ENCODE results near the gene RERE. TPM values are rescaled to one million over a fixed set of nuclear protein-coding genes. Genes with fewer than 3 reads are reported as not detected.

RERE gene
- total and polyA plus RNA-seq, 2 experiments from 2014 or later, result 148 to 170 TPM

DNA sequence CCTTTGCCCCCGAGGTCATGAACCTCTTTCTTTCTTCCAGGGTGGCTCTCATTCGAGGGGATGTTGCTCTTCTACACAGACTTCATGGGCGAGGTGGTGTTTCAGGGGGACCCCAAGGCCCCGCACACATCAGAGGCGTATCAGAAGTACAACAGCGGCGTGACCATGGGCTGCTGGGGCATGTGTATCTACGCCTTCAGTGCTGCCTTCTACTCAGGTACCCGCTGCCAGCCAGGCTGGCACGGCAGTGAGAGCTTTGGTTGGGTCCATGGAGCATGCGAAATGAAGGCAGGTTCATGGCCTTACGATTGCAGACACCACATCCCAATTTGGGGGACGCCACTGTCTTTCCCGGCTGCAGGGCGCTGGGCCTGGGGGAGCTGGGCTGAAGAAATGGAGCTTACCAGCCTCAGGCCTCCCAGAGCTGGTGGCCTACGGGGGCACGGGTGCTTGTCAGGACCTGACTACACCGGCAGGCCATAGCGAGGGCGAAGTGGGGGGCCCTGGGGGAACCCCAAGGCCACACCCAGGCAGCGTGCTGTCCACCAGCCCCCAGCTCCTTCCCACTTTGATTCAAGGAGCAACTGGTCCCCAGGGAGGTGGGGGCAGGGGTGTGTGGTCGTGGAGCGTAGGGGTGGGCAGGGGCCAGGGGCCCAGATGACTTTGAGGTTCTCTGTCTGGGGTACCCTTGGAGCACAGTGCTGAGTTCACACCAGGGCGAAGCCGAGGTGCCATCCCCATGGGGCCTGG, 479.5 kb downstream of the RERE start (continued):
- TF ChIP-seq, protein P1, sequence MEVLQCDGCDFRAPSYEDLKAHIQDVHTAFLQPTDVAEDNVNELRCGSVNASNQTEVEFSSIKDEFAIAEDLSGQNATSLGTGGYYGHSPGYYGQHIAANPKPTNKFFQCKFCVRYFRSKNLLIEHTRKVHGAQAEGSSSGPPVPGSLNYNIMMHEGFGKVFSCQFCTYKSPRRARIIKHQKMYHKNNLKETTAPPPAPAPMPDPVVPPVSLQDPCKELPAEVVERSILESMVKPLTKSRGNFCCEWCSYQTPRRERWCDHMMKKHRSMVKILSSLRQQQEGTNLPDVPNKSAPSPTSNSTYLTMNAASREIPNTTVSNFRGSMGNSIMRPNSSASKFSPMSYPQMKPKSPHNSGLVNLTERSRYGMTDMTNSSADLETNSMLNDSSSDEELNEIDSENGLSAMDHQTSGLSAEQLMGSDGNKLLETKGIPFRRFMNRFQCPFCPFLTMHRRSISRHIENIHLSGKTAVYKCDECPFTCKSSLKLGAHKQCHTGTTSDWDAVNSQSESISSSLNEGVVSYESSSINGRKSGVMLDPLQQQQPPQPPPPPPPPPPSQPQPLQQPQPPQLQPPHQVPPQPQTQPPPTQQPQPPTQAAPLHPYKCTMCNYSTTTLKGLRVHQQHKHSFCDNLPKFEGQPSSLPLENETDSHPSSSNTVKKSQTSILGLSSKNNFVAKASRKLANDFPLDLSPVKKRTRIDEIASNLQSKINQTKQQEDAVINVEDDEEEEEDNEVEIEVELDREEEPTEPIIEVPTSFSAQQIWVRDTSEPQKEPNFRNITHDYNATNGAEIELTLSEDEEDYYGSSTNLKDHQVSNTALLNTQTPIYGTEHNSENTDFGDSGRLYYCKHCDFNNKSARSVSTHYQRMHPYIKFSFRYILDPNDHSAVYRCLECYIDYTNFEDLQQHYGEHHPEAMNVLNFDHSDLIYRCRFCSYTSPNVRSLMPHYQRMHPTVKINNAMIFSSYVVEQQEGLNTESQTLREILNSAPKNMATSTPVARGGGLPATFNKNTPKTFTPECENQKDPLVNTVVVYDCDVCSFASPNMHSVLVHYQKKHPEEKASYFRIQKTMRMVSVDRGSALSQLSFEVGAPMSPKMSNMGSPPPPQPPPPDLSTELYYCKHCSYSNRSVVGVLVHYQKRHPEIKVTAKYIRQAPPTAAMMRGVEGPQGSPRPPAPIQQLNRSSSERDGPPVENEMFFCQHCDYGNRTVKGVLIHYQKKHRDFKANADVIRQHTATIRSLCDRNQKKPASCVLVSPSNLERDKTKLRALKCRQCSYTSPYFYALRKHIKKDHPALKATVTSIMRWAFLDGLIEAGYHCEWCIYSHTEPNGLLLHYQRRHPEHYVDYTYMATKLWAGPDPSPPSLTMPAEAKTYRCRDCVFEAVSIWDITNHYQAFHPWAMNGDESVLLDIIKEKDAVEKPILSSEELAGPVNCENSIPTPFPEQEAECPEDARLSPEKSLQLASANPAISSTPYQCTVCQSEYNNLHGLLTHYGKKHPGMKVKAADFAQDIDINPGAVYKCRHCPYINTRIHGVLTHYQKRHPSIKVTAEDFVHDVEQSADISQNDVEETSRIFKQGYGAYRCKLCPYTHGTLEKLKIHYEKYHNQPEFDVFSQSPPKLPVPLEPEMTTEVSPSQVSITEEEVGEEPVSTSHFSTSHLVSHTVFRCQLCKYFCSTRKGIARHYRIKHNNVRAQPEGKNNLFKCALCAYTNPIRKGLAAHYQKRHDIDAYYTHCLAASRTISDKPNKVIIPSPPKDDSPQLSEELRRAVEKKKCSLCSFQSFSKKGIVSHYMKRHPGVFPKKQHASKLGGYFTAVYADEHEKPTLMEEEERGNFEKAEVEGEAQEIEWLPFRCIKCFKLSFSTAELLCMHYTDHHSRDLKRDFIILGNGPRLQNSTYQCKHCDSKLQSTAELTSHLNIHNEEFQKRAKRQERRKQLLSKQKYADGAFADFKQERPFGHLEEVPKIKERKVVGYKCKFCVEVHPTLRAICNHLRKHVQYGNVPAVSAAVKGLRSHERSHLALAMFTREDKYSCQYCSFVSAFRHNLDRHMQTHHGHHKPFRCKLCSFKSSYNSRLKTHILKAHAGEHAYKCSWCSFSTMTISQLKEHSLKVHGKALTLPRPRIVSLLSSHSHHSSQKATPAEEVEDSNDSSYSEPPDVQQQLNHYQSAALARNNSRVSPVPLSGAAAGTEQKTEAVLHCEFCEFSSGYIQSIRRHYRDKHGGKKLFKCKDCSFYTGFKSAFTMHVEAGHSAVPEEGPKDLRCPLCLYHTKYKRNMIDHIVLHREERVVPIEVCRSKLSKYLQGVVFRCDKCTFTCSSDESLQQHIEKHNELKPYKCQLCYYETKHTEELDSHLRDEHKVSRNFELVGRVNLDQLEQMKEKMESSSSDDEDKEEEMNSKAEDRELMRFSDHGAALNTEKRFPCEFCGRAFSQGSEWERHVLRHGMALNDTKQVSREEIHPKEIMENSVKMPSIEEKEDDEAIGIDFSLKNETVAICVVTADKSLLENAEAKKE (CRISPR knock-in tag; IDR thresholded peaks at IDR 0.05), result no peak
- TF ChIP-seq ZNF114 (CRISPR knock-in tag; IDR thresholded peaks at IDR 0.05) (no peak), EZH2phosphoT487 (IDR thresholded peaks at IDR 0.05; ENCODE audit: unreplicated experiment) (no peak), CREB1 (CRISPR knock-in tag; IDR thresholded peaks at IDR 0.05; ENCODE audit: low read depth) (no peak)

DNA sequence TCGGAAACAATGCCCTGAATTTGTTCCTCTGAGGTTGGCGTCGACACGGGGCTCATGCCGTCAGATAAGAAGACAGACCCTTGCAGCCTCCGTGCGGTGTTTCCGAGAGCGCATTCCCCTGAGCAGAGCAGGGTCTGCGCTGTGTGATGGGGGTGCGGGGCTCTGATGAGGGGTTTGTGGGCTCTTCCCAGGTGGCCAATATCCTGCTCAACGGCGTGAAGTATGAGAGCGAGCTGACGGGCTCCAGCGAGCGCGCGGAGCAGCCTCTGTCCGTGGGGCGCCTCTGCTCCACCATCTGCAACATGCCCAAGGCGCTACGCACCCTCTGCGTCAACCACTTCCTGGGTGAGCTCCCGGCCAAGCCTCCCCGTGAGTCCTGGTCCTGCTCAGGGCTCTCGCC, 482.2 kb downstream of the RERE start:
- Histone ChIP-seq H3K36me3 (ENCODE audit: insufficient read depth) (no peaks in the 10 kb centered on the region), H3K4me3 (no peak overlapping the region), H3K9me2 (ENCODE audit: insufficient read depth) (no peaks in the 10 kb centered on the region), H4K20me1 (replicated peaks; ENCODE audit: insufficient read depth) (no peaks in the 10 kb centered on the region), H3K4me1 (ENCODE audit: insufficient read depth) (no peaks in the 10 kb centered on the region), H3K4me2 (no peak overlapping the region), H2AFZ (no peak overlapping the region), H3F3A (replicated peaks; ENCODE audit: low read depth) (no peaks in the 10 kb centered on the region), H3K27me3 (ENCODE audit: insufficient read depth) (no peaks in the 10 kb centered on the region), H3K79me2 (replicated peaks; ENCODE audit: insufficient read depth) (no peaks in the 10 kb centered on the region), H3K27ac (ENCODE audit: low read depth) (no peak overlapping the region)
- peaks cover 3% of the 10 kb centered on the region; the same call in 1 of the 3 replicates for H3K9me3 Mint-ChIP-seq
- H3K4me3 Mint-ChIP-seq, result no peak overlapping the region
- ATAC-seq, result no peak
- H3K27me3 Mint-ChIP-seq (ENCODE audit: insufficient read depth, low read depth, poor library complexity), result peaks cover 8% of the 10 kb centered on the region
- H3K27ac Mint-ChIP-seq, result no peak overlapping the region
- DNase-seq (ENCODE audit: low spot score), result no peak
- no peaks in the 10 kb centered on the region for H3K4me1 Mint-ChIP-seq
- H3K36me3 Mint-ChIP-seq (ENCODE audit: low read depth), result peaks cover 7% of the 10 kb centered on the region
- TF ChIP-seq JUNB (IDR thresholded peaks at IDR 0.05; ENCODE audit: unreplicated experiment) (no peak), EZH2phosphoT487 (IDR thresholded peaks at IDR 0.05; ENCODE audit: unreplicated experiment) (no peak), ZNF114 (CRISPR knock-in tag; IDR thresholded peaks at IDR 0.05) (no peak), STAT1 (IDR thresholded peaks at IDR 0.05; ENCODE audit: unreplicated experiment) (no peak), NANOG (IDR thresholded peaks at IDR 0.05; ENCODE audit: borderline replicate concordance) (no peak)
- TF ChIP-seq, protein P1 (CRISPR knock-in tag; IDR thresholded peaks at IDR 0.05), result no peak
- TF ChIP-seq, protein P2, sequence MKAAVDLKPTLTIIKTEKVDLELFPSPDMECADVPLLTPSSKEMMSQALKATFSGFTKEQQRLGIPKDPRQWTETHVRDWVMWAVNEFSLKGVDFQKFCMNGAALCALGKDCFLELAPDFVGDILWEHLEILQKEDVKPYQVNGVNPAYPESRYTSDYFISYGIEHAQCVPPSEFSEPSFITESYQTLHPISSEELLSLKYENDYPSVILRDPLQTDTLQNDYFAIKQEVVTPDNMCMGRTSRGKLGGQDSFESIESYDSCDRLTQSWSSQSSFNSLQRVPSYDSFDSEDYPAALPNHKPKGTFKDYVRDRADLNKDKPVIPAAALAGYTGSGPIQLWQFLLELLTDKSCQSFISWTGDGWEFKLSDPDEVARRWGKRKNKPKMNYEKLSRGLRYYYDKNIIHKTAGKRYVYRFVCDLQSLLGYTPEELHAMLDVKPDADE (IDR thresholded peaks at IDR 0.05), result no peak
